G401 (cell line): Measurements from ENCODE around the gene AXDND1. TPM values are rescaled to one million over a fixed set of nuclear protein-coding genes. Genes with fewer than 3 reads are reported as not detected.
"Not testable (repeated sequence)": the region's sequence is repeated elsewhere in the genome, so short reads cannot be mapped to it uniquely, and the experiment has no call there.

Experiments used
- DNase-seq: peaks from one replicate; pipeline ENCODE4 v3.0.0-alpha.2; 2015; ENCODE audit warnings: low spot score
- in situ Hi-C: cut with HindIII; loops from 2 replicates; pipeline ENCODE4 v1.10.0; 2016; ENCODE audit warnings: low sequenced_read_pairs, mixed read lengths
- total RNA-seq: library from RNA; depleted of rRNA; stranded (reverse); fragments of >200 nt; shearing (Covaris generic); gene quantifications from 2 replicates; pipeline ENCODE4 v1.2.3, GENCODE V29; 2014

AXDND1 gene
- total RNA-seq, 1 experiment from 2014 or later: not detected

GRCh38 chr1:179361631-179362030 lies 4.1 kb upstream of the AXDND1 start:
- DNase-seq, in situ Hi-C loops: not testable (repeated sequence)

- in situ Hi-C loops: no loop called here
- DNase-seq: peak; percentile 19
Measured at GRCh38 chr1:179366093-179366800, 476 bp downstream of the AXDND1 start.

GRCh38 chr1:179369751-179370341 lies 4.1 kb downstream of the AXDND1 start:
- DNase-seq: peak; percentile 79
- in situ Hi-C loops: no loop called here

- in situ Hi-C loops: no loop called here
- DNase-seq: no peak
Measured at GRCh38 chr1:179372160-179372559, 6.4 kb downstream of the AXDND1 start.

GRCh38 chr1:179376223-179376622 lies 10.5 kb downstream of the AXDND1 start:
- in situ Hi-C loops: no loop called here
- DNase-seq: no peak

GRCh38 chr1:179380299-179380698 lies 14.5 kb downstream of the AXDND1 start:
- in situ Hi-C loops: no loop called here
- no peak for DNase-seq

- in situ Hi-C loops: no loop called here
- no peak for DNase-seq
Measured at GRCh38 chr1:179384027-179384426, 18.3 kb downstream of the AXDND1 start.

GRCh38 chr1:179385510-179385909 lies 19.7 kb downstream of the AXDND1 start:
- in situ Hi-C loops: no loop called here
- no peak for DNase-seq

- no peak for DNase-seq
- in situ Hi-C loops: no loop called here
Measured at GRCh38 chr1:179393721-179394120, 27.9 kb downstream of the AXDND1 start.

GRCh38 chr1:179399399-179399798 lies 33.6 kb downstream of the AXDND1 start:
- DNase-seq, in situ Hi-C loops: not testable (repeated sequence)

GRCh38 chr1:179417760-179418159 lies 52.0 kb downstream of the AXDND1 start:
- in situ Hi-C loops: not testable (repeated sequence)

GRCh38 chr1:179418706-179419105 lies 52.9 kb downstream of the AXDND1 start:
- DNase-seq, in situ Hi-C loops: not testable (repeated sequence)

More at GRCh38 chr1:179417760-179418159, 52.0 kb downstream of the AXDND1 start:
- DNase-seq: not testable (repeated sequence)

- in situ Hi-C loops: no loop called here
Measured at GRCh38 chr1:179424610-179425009, 58.8 kb downstream of the AXDND1 start.

GRCh38 chr1:179425186-179425585 lies 59.4 kb downstream of the AXDND1 start:
- DNase-seq: no peak
- in situ Hi-C loops: no loop called here

More at GRCh38 chr1:179424610-179425009, 58.8 kb downstream of the AXDND1 start:
- DNase-seq: no peak

- in situ Hi-C loops: no loop called here
- DNase-seq: no peak
Measured at GRCh38 chr1:179437171-179437570, 71.4 kb downstream of the AXDND1 start.

GRCh38 chr1:179439646-179440045 lies 73.9 kb downstream of the AXDND1 start:
- DNase-seq, in situ Hi-C loops: not testable (repeated sequence)

GRCh38 chr1:179440301-179440700 lies 74.5 kb downstream of the AXDND1 start:
- in situ Hi-C loops, DNase-seq: not testable (repeated sequence)

- DNase-seq: no peak
- in situ Hi-C loops: no loop called here
Measured at GRCh38 chr1:179440971-179441370, 75.2 kb downstream of the AXDND1 start.

- in situ Hi-C loops: no loop called here
- DNase-seq: no peak
Measured at GRCh38 chr1:179441501-179441900, 75.7 kb downstream of the AXDND1 start.

GRCh38 chr1:179442846-179443245 lies 77.1 kb downstream of the AXDND1 start:
- in situ Hi-C loops, DNase-seq: not testable (repeated sequence)

GRCh38 chr1:179445593-179445992 lies 79.8 kb downstream of the AXDND1 start:
- no peak for DNase-seq
- in situ Hi-C loops: no loop called here
